Measurements from ENCODE around the gene TXNDC12.
"Not testable (repeated sequence)": the region's sequence is repeated elsewhere in the genome, so short reads cannot be mapped to it uniquely, and the experiment has no call there.

Gene TXNDC12

GRCh38 chr1:52055066-52055865 is at the start of gene TXNDC12:
Gene TXNDC12 (minus strand): TSS chr1:52055191. CDS start chr1:52055096, 95 bp downstream.
- DNase-seq, result peak; percentile 61

DNA sequence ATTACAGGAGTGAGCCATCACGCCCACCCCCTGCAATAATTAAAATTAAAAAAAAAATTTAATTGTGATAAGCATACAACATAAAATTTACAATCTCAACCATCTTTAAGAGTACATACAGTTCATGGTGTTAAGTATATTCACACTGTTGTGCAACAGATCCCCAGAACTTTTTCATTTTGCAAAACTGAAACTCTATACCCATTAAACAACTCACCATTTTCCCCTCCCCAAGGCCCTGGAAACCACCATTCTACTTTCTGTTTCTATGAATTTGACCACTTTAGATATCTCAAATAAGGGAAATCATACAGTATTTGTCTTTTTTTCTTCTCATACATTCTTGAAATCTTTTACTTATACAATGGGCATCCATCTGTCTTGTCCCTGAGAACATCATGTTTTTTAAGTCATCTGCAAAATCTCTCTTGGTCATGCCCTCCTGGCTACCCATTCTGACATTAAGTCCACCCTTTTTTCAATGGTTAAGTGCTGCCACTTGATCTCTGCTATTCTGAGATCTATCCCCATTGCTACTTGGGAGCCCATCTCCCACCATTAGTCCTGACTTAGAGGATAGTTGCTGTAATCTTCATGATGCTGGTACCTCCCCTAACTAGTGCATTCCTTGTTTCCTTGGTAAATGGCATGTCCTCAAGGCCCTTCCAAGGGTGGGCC is 47.5 kb upstream of the TXNDC12 start:
- DNase-seq, result no peak

- DNase-seq, result no peak
These were observed 43.3 kb upstream of the TXNDC12 start for GRCh38 chr1:52098139-52098871.

DNA sequence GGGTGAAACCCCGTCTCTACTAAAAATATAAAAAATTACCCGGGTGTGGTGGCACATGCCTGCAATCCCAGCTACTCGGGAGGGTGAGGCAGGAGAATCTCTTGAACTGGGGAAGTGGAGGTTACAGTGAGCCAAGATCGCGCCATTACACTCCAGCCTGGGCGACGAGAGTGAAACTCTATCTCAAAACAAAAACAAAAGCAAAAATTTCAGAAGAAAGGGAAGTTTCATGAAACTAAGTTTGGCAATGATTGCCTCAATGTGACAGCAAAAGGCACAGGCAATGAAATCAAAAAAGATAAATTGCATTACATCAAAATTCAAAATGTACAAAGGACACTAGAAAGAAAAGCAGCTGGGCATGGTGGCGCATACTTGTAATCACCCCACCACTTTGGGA is 41.2 kb upstream of the TXNDC12 start:
- no peak for DNase-seq

DNA sequence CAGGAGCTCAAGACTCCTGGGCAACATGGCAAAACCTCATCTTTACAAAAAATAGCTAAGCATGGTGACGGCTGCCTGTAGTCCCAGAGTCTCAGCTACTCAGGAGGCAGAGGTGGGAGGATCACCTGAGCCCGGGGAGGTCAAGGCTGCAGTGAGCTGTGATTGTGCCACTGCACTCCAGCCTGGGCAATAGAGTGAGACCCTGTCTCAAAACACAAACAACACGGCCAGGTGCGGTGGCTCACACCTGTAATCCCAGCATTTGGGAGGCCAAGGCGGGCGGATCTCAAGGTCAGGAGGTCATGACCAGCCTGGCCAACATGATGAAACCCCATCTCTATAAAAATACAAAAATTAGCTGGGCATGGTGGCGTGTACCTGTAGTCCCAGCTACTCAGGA is 39.3 kb upstream of the TXNDC12 start:
- not testable (repeated sequence) for DNase-seq

GRCh38 chr1:52087892-52088291 is 32.9 kb upstream of the TXNDC12 start:
- DNase-seq, result not testable (repeated sequence)

DNA sequence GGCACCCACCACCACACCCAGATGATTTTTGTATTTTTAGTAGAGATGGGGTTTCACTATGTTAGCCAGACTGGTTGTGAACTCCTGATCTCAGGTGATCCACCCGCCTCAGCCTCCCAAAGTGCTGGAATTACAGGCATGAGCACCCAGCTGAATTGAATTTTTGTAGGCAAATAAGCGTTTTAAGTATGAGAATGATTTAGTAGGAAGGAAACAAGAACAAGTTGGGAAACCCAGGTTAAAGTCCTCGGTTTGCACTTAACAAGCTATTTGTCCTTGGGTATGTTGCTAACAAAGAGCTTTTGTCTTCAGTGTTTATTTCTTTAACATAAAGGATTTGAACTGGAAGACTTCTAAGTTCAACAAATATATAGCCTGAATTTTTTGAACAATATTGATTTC is 25.0 kb upstream of the TXNDC12 start:
- no peak for DNase-seq

DNA sequence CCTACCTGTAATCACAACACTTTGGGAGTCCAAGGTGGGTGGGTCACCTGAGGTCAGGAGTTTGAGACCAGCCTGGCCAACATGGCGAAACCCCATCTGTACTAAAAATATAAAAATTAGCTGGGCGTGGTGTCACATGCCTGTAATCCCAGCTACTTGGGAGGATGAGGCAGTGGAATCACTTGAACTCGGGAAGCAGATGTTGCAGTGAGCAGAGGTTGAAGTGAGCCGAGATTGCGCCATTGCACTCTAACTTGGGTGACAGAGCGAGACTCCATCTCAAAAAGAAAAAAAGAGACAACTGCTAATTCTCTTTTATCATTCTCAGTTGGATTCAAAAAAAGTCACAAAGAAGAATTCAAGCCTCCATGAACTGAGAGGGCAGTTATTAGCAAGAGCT is 22.3 kb upstream of the TXNDC12 start:
- not testable (repeated sequence) for DNase-seq

DNA sequence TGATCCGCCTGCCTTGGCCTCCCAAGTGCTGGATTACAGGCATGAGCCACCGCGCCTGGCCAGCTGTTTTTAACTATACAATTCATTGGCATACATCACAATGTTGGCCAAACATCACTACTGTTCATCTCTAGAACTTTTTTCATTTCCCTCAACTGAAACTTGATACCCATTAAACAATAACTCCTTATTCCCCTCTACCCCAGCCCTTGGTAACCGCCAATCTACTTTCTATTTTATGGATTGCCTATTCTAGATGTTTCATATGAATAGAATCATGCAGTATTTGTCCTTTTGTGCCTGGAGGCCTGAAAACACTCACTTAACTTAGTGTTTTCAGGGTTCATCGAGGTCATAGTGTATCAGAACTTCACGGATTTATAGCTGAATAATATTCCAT is 17.3 kb upstream of the TXNDC12 start:
- DNase-seq, result no peak

- DNase-seq, result no peak
These were observed 15.7 kb upstream of the TXNDC12 start for GRCh38 chr1:52070704-52071103.

DNA sequence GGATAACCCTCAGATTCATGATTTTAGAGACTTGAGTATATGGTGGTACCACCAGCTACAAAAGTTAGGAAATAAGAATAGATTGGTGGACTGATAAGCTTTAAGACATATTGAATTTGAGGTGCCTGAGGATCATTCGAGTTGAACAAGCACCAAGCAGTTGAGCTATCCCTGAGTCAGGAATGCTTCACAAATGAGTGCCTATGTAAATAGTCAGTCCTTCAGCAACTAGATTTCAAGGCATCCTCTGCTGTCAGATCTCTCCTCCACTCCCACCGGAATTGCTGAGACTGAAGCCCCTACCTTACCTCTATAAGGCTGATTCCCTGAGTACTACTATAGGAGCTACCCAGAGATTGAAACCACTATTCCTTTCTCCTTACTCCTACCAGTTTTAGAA is 8.2 kb upstream of the TXNDC12 start:
- no peak for DNase-seq

DNA sequence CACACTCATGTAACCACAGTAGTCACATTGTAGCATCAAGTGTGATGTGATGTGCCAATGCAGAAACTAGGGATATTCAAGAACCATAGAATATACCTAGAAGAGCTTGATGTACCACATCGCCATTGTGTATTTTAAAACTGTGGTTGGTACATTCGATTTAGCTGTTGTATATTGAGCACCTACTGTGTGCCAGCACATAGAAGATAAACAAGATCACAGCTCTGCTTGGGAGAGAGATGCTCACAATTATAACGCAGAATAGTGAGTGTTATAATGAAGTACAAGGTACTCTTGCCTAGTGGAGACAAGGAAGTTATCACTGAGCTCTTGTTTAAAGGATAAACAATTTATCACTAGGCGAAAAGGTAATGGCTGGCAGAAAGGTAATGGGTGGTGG is 5.8 kb upstream of the TXNDC12 start:
- DNase-seq, result no peak

GRCh38 chr1:52059888-52060287 is 4.9 kb upstream of the TXNDC12 start:
- no peak for DNase-seq

DNA sequence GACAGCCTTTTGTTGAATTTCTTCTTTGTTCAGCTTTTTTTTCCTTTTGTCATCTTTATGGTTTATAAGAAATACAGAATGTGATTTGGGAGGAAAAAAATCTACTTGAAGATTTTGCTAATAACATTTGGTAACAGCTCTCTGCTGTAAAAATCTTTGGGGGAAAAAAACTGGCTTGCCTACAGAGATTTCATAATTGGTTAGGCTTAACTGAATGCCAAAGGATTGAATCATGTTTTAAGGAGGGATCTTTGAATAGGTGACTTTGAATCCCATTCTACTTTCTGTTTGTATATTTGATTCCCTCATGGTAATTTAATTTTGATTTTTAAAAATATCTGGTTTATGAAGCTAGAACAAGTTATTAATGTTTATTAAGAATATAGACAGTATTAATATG is 4.3 kb upstream of the TXNDC12 start:
- no peak for DNase-seq

DNA sequence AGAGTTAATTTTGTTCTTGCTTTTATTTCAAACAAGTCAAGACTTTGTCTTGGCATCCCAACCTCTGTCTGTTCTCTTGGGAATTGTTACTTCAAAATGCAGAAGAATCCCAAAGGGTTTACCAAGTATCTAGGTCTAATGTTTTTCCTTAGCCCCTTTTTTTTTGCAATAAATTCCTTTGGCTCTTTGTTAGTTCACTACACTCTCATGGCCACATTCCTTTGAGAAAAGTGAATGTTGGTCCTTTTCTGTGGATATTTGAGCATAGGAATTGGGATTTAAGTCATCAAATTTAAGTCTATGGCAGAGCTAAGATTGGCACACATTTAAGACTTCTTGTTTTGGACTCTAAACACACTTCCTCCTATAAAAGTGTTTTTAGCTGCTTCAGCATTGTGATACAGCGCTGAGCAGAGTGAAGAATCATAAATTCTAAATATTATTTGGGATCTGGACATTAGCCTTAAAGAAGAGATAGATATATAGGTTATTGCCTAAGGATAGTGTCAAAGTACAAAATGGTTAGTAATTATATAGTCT is 3.0 kb upstream of the TXNDC12 start:
- DNase-seq, result no peak

- DNase-seq, result no peak
These were observed 2.3 kb upstream of the TXNDC12 start for GRCh38 chr1:52057255-52057654.

GRCh38 chr1:52056937-52057231 is 1.9 kb upstream of the TXNDC12 start:
- no peak for DNase-seq

- peak; percentile 93 for DNase-seq
These were observed 1.4 kb upstream of the TXNDC12 start, which contains the start of gene BTF3L4 for GRCh38 chr1:52056163-52056936. Gene BTF3L4 (plus strand): TSS chr1:52056295. CDS start chr1:52059848, 3,553 bp downstream.

DNA sequence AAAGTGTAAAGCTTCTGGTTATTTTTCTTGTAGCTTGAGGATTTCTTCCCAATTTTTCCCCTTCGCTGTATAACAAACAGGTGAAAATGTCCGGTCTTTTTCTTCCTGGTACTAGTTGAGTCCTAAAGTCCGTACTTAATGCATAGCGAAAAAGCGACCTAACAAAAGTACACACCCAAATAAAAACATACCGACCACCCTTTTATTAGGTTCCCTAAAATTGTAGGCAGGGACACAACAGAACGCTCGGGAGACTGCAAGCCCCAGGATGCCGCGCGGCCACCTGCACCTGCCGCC is 823 bp upstream of the TXNDC12 start:
- no peak for DNase-seq

- DNase-seq, result no peak
These were observed 410 bp downstream of the TXNDC12 start for GRCh38 chr1:52054496-52055065.

DNA sequence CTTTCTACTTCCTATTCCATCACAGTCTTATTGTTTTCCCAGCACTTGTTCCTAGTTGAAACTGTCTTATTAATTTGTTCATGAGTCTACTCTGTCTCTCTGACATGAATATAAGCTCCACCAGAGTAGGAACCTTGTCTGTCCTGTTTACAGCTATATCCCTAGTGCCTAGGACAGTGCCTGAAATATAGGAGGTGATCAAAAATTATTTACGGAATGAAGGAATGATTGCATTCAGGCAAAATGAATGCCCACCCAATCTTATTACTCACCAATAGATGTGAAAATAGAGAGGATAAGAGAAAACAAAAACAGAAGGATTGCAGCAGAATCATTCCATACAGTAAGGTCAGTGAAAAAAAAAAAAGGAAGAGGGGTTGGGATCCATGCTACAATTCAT is 1.1 kb downstream of the TXNDC12 start:
- DNase-seq, result no peak

- not testable (repeated sequence) for DNase-seq
These were observed 5.7 kb downstream of the TXNDC12 start for GRCh38 chr1:52049337-52049736.

Measured in NCI-H187 treated with DMSO at 0.1 percent for 48 hours (cell line).